GM19438 (cell line): Measurements from ENCODE around the gene CBARP.

Experiments used
- ATAC-seq: cut with Tn5 transposase; IDR thresholded peaks from one replicate; pipeline ENCODE4 v1.9.1; 2021; ENCODE audit warnings: low read depth; ENCODE audit not compliant: unreplicated experiment

The CBARP gene

GRCh38 chr19:1228161-1228957 is 9.4 kb downstream of the CBARP start:
- ATAC-seq, result no peak

GRCh38 chr19:1227304-1228054 is 10.3 kb downstream of the CBARP start:
- no peak for ATAC-seq

GRCh38 chr19:1226522-1227303 is 11.1 kb downstream of the CBARP start:
- no peak for ATAC-seq

- ATAC-seq, result no peak
Measured at GRCh38 chr19:1226227-1226518, 11.6 kb downstream of the CBARP start.

GRCh38 chr19:1225440-1226226 is 12.2 kb downstream of the CBARP start:
- no peak for ATAC-seq

- ATAC-seq, result no peak
Measured at GRCh38 chr19:1224847-1225246, 13.0 kb downstream of the CBARP start.

- no peak for ATAC-seq
Measured at GRCh38 chr19:1224047-1224825, 13.6 kb downstream of the CBARP start.

- ATAC-seq, result no peak
Measured at GRCh38 chr19:1223018-1223855, 14.6 kb downstream of the CBARP start.

GRCh38 chr19:1222394-1222793 is 15.4 kb downstream of the CBARP start:
- no peak for ATAC-seq

GRCh38 chr19:1221904-1222255 is 15.9 kb downstream of the CBARP start:
- ATAC-seq, result no peak

- ATAC-seq, result no peak
Measured at GRCh38 chr19:1220976-1221903, 16.6 kb downstream of the CBARP start.

GRCh38 chr19:1220477-1220930 is 17.3 kb downstream of the CBARP start:
- ATAC-seq, result no peak

GRCh38 chr19:1219786-1220476 is 17.9 kb downstream of the CBARP start:
- ATAC-seq, result no peak

GRCh38 chr19:1218751-1219567 is 18.8 kb downstream of the CBARP start:
- no peak for ATAC-seq

- no peak for ATAC-seq
Measured at GRCh38 chr19:1217366-1217765, 20.4 kb downstream of the CBARP start.

GRCh38 chr19:1216756-1217155 is 21.0 kb downstream of the CBARP start:
- no peak for ATAC-seq
